Keratinocyte (primary cell): ENCODE results near the gene GRK1. TPM values are rescaled to one million over a fixed set of nuclear protein-coding genes. Genes with fewer than 3 reads are reported as not detected.

Source experiments
- DNase-seq: peaks from one replicate; pipeline ENCODE4 v3.0.0-alpha.2; 2011; ENCODE audit warnings: low read depth, missing footprints, low spot score
- FAIRE-seq: peaks from 2 replicates; lab custom pipeline; 2011; peaks lifted over from hg19 to GRCh38; lab: Jason Lieb, UNC
- H2AFZ ChIP-seq: 2 replicates; pipeline ENCODE4 v1.6.0; 2012; ENCODE audit warnings: low read length, control low read depth, inconsistent platforms; ENCODE audit not compliant: control insufficient read depth
- H3K27ac ChIP-seq: 2 replicates; pipeline ENCODE4 v1.5.1; 2011; ENCODE audit warnings: low read length; ENCODE audit not compliant: control insufficient read depth, insufficient read depth
- H3K27me3 ChIP-seq: 3 replicates; pipeline ENCODE4 v1.6.0; 2011; ENCODE audit warnings: low read length; ENCODE audit not compliant: control insufficient read depth, insufficient read depth; ENCODE audit errors: extremely low read depth
- H3K36me3 ChIP-seq, 2 experiments: 2 replicates in 1 of 2; 3 replicates in 1 of 2; pipeline ENCODE4 v1.5.1; 2011; ENCODE audit warnings: low read length in 2 of 2, mild to moderate bottlenecking in 1 of 2; ENCODE audit not compliant: control insufficient read depth in 2 of 2, insufficient read depth in 2 of 2; ENCODE audit errors: extremely low read depth in 1 of 2
- H3K4me1 ChIP-seq: 3 replicates; pipeline ENCODE4 v1.5.1; 2011; ENCODE audit warnings: low read length; ENCODE audit not compliant: control insufficient read depth, insufficient read depth; ENCODE audit errors: extremely low read depth
- H3K4me2 ChIP-seq: 3 replicates; pipeline ENCODE4 v1.6.0; 2011; ENCODE audit warnings: low read depth, low read length; ENCODE audit not compliant: control insufficient read depth, insufficient read depth; ENCODE audit errors: extremely low read depth
- H3K4me3 ChIP-seq, 3 experiments: fragments of 200-600 bp in 1 of 3; sonication (generic) in 1 of 3; 2 replicates in 2 of 3; 3 replicates in 1 of 3; pipeline ENCODE4 v1.5.1; 2011 to 2016; ENCODE audit warnings: low read length in 3 of 3, mild to moderate bottlenecking in 3 of 3, control low read depth in 2 of 3, inconsistent platforms in 1 of 3, low read depth in 1 of 3, mixed read lengths in 1 of 3, mixed run types in 1 of 3, moderate library complexity in 1 of 3; ENCODE audit not compliant: control insufficient read depth in 2 of 3, insufficient read depth in 2 of 3; ENCODE audit errors: extremely low read depth in 1 of 3
- H3K79me2 ChIP-seq: 2 replicates; pipeline ENCODE4 v1.6.0; 2012; ENCODE audit warnings: low read length; ENCODE audit not compliant: control insufficient read depth, insufficient read depth
- H3K9ac ChIP-seq: 3 replicates; pipeline ENCODE4 v1.6.0; 2011; ENCODE audit warnings: low read length; ENCODE audit not compliant: control insufficient read depth, insufficient read depth; ENCODE audit errors: extremely low read depth
- H3K9me1 ChIP-seq: 3 replicates; pipeline ENCODE4 v1.6.0; 2011; ENCODE audit warnings: low read length; ENCODE audit not compliant: control insufficient read depth, insufficient read depth; ENCODE audit errors: extremely low read depth
- H3K9me3 ChIP-seq: 2 replicates; pipeline ENCODE4 v1.5.1; 2012; ENCODE audit warnings: low read depth, low read length; ENCODE audit not compliant: control insufficient read depth
- H4K20me1 ChIP-seq: 3 replicates; pipeline ENCODE4 v1.6.0; 2011; ENCODE audit warnings: low read length; ENCODE audit not compliant: control insufficient read depth, insufficient read depth; ENCODE audit errors: extremely low read depth
- CTCF ChIP-seq, 3 experiments: IDR thresholded peaks in 1 of 3; conservative IDR thresholded peaks in 1 of 3; optimal IDR thresholded peaks in 1 of 3; 2 replicates in 2 of 3; 3 replicates in 1 of 3; pipeline versions ENCODE3 to v1.5.1; 2011; ENCODE audit warnings: low read length in 3 of 3, mild to moderate bottlenecking in 3 of 3, moderate library complexity in 2 of 3, control low read depth in 1 of 3, inconsistent platforms in 1 of 3; ENCODE audit not compliant: insufficient read depth in 2 of 3; ENCODE audit errors: extremely low read depth in 1 of 3
- EZH2 ChIP-seq: IDR thresholded peaks from one replicate; pipeline ENCODE4 v1.6.1; 2012; ENCODE audit warnings: inconsistent platforms, mild to moderate bottlenecking, low read length, moderate library complexity
- dilution Hi-C: fragments of 300-500 bp; cut with MboI; formaldehyde crosslinking; loops from one replicate; pipeline ENCODE4 v1.7.0; 2020; ENCODE audit warnings: low sequenced_read_pairs; ENCODE audit not compliant: extremely low pct_ligation_motif_present
- polyA minus RNA-seq, 3 experiments: library from RNA; depleted of rRNA, polyadenylated mRNA; stranded (reverse); fragments of >200 nt; gene quantifications; 1 replicate in 1 of 3; 2 replicates in 1 of 3; 3 replicates in 1 of 3; pipeline ENCODE4 v1.2.3, GENCODE V29; 2011
- polyA plus RNA-seq, 5 experiments: library from polyadenylated mRNA; depleted of rRNA in 3 of 5; stranded (reverse) in 3 of 5; stranded (forward) in 1 of 5; unstranded in 1 of 5; fragments of >200 nt; gene quantifications; 1 replicate in 1 of 5; 2 replicates in 3 of 5; 3 replicates in 1 of 5; pipeline versions ENCODE4 v1.2.1 to v1.2.3, GENCODE V29; 2011 to 2012; ENCODE audit warnings: missing spikeins in 2 of 5, low read depth in 1 of 5, low replicate concordance in 1 of 5

GRK1 gene
- polyA plus RNA-seq (not detected in 3 replicates), polyA minus RNA-seq (not detected in 3 replicates)
- polyA plus RNA-seq (2011; ENCODE audit: low read depth): not detected
- not detected in 2 replicates for polyA plus RNA-seq (2011; cell fraction: cytosol; rRNA removed)
- 0.04 TPM in 1 of 2 replicates, not detected in the other for polyA plus RNA-seq (2011; cell fraction: nucleus; rRNA removed)
- polyA plus RNA-seq (2012; ENCODE audit: low replicate concordance): not detected in 2 replicates
- not detected for polyA minus RNA-seq (2011; cell fraction: cytosol; rRNA and poly(A)+ RNA removed)
- polyA minus RNA-seq (2011; cell fraction: nucleus; rRNA and poly(A)+ RNA removed): not detected in 2 replicates

GRCh38 chr13:113666951-113667701, at the start of gene GRK1:
Gene GRK1 (plus strand): TSS chr13:113667219. CDS start chr13:113667387, 168 bp downstream.
- peaks cover 2% of the 10 kb centered on the region for H3K9me3 ChIP-seq
- no peaks in the 10 kb centered on the region for H4K20me1 ChIP-seq
- no peaks in the 10 kb centered on the region for H3K4me1 ChIP-seq
- TF ChIP-seq EZH2 (no peak), CTCF (optimal IDR thresholded peaks at IDR 0.05 in 1 of 3, IDR thresholded peaks at IDR 0.05 in 1 of 3, conservative IDR thresholded peaks at IDR 0.05 in 1 of 3; ENCODE audit: extremely low read depth in 1 of 3, insufficient read depth in 2 of 3, low read length in 3 of 3) (no peak)
- H3K27ac ChIP-seq: no peak within 1 kb of the TSS
- H3K4me3 ChIP-seq: no peak within 1 kb of the TSS
- no peak within 1 kb of the TSS for H3K4me2 ChIP-seq
- FAIRE-seq (no peak), DNase-seq (no peak)
- no peaks in the 10 kb centered on the region for H3K79me2 ChIP-seq
- H3K9me1 ChIP-seq: no peaks in the 10 kb centered on the region
- H3K27me3 ChIP-seq: peaks cover 8% of the 10 kb centered on the region
- H2AFZ ChIP-seq: no peak within 1 kb of the TSS
- dilution Hi-C loops: no loop called here
- no peak within 1 kb of the TSS for H3K9ac ChIP-seq
- no peaks in the 10 kb centered on the region for H3K36me3 ChIP-seq

- peaks cover 79% of the 10 kb centered on the region for H3K79me2 ChIP-seq
- dilution Hi-C loops: no loop called here
- no peak for FAIRE-seq
These were observed 49.1 kb upstream of the GRK1 start for GRCh38 chr13:113617961-113618360.

More at GRCh38 chr13:113617961-113618360, 49.1 kb upstream of the GRK1 start:
- no peaks in the 10 kb centered on the region for H3K27me3 ChIP-seq
- no peak overlapping the region for H2AFZ ChIP-seq
- H3K27ac ChIP-seq: no peak overlapping the region
- peaks cover 15 to 21% of the 10 kb centered on the region in 2 experiments for H3K36me3 ChIP-seq
- H3K9me3 ChIP-seq: no peaks in the 10 kb centered on the region
- H3K4me1 ChIP-seq: no peaks in the 10 kb centered on the region
- H4K20me1 ChIP-seq: peaks cover 15% of the 10 kb centered on the region
- no peak overlapping the region for H3K9ac ChIP-seq
- no peak overlapping the region for H3K4me2 ChIP-seq
- TF ChIP-seq EZH2 (no peak), CTCF (optimal IDR thresholded peaks at IDR 0.05 in 1 of 3, IDR thresholded peaks at IDR 0.05 in 1 of 3, conservative IDR thresholded peaks at IDR 0.05 in 1 of 3; ENCODE audit: extremely low read depth in 1 of 3, insufficient read depth in 2 of 3, low read length in 3 of 3) (no peak)
- no peak overlapping the region for H3K4me3 ChIP-seq
- DNase-seq: no peak
- no peaks in the 10 kb centered on the region for H3K9me1 ChIP-seq
